Endothelial cell (in vitro differentiated cells): ENCODE data around the gene TMEM63A. TPM values are rescaled to one million over a fixed set of nuclear protein-coding genes. Genes with fewer than 3 reads are reported as not detected.

ENCODE experiments used
- DNase-seq: peaks from one replicate; pipeline ENCODE4 v3.0.0; 2021; ENCODE audit warnings: low spot score
- H3K27ac Mint-ChIP-seq: one replicate; pipeline ENCODE4 v1.8.0; 2021; ENCODE audit warnings: mixed read lengths, inconsistent platforms; ENCODE audit not compliant: unreplicated experiment
- H3K27me3 Mint-ChIP-seq: one replicate; pipeline ENCODE4 v1.8.0; 2021; ENCODE audit warnings: mild to moderate bottlenecking, moderate library complexity, mixed read lengths, inconsistent platforms; ENCODE audit not compliant: unreplicated experiment
- H3K36me3 Mint-ChIP-seq: one replicate; pipeline ENCODE4 v1.8.0; 2021; ENCODE audit warnings: mild to moderate bottlenecking, low read depth, mixed read lengths, inconsistent platforms; ENCODE audit not compliant: unreplicated experiment
- H3K4me1 Mint-ChIP-seq: one replicate; pipeline ENCODE4 v1.8.0; 2021; ENCODE audit warnings: mild to moderate bottlenecking, mixed read lengths, inconsistent platforms; ENCODE audit not compliant: unreplicated experiment
- H3K4me3 Mint-ChIP-seq: one replicate; pipeline ENCODE4 v1.8.0; 2021; ENCODE audit warnings: mild to moderate bottlenecking, mixed read lengths, inconsistent platforms; ENCODE audit not compliant: unreplicated experiment
- H3K9me3 Mint-ChIP-seq: one replicate; pipeline ENCODE4 v1.8.0; 2021; ENCODE audit warnings: mixed read lengths, inconsistent platforms; ENCODE audit not compliant: unreplicated experiment
- total RNA-seq: library from RNA; stranded (reverse); fragmentation: NEBNext Ultra II Directional; extraction: Animal tissue kit (Norgen Biotek cat#: 25700); gene quantifications from one replicate; pipeline ENCODE4 v1.2.1, GENCODE V29; 2021; ENCODE audit not compliant: unreplicated experiment
- TF ChIP-seq, protein P1 (sequence below): fragments of 200-600 bp; sonication (generic); IDR thresholded peaks from one replicate; pipeline ENCODE4 v1.5.0; 2021; ENCODE audit warnings: antibody characterized with exemption; ENCODE audit not compliant: unreplicated experiment

Gene TMEM63A
- total RNA-seq, 1 donor from 2014 or later = 79.9 TPM

DNA sequence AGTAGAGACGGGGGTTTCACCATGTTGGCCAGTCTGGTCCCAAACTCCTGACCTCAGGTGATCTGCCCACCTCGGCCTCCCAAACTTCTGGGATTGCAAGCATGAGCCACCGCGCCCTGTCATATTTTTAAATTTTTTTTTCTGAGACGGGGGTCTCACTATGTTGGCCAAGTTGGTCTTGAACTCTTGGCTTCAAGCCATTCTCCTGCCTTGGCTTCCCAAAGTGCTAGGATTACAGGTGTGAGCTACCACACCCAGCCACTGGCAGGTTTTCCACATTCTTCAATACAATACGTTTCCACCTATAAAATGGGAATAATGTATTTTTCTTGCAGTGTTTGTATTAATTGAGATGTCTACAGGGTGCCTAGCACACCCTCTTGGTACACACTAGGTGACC lies 10.1 kb upstream of the TMEM63A start:
- Mint-ChIP-seq H3K27me3 (peaks cover 6% of the 10 kb centered on the region), H3K36me3 (no peaks in the 10 kb centered on the region), H3K9me3 (no peaks in the 10 kb centered on the region), H3K4me1 (peaks cover 9% of the 10 kb centered on the region), H3K27ac (no peak overlapping the region), H3K4me3 (no peak overlapping the region)
- TF ChIP-seq, protein P1, sequence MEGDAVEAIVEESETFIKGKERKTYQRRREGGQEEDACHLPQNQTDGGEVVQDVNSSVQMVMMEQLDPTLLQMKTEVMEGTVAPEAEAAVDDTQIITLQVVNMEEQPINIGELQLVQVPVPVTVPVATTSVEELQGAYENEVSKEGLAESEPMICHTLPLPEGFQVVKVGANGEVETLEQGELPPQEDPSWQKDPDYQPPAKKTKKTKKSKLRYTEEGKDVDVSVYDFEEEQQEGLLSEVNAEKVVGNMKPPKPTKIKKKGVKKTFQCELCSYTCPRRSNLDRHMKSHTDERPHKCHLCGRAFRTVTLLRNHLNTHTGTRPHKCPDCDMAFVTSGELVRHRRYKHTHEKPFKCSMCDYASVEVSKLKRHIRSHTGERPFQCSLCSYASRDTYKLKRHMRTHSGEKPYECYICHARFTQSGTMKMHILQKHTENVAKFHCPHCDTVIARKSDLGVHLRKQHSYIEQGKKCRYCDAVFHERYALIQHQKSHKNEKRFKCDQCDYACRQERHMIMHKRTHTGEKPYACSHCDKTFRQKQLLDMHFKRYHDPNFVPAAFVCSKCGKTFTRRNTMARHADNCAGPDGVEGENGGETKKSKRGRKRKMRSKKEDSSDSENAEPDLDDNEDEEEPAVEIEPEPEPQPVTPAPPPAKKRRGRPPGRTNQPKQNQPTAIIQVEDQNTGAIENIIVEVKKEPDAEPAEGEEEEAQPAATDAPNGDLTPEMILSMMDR = no peak
- DNase-seq = no peak

DNA sequence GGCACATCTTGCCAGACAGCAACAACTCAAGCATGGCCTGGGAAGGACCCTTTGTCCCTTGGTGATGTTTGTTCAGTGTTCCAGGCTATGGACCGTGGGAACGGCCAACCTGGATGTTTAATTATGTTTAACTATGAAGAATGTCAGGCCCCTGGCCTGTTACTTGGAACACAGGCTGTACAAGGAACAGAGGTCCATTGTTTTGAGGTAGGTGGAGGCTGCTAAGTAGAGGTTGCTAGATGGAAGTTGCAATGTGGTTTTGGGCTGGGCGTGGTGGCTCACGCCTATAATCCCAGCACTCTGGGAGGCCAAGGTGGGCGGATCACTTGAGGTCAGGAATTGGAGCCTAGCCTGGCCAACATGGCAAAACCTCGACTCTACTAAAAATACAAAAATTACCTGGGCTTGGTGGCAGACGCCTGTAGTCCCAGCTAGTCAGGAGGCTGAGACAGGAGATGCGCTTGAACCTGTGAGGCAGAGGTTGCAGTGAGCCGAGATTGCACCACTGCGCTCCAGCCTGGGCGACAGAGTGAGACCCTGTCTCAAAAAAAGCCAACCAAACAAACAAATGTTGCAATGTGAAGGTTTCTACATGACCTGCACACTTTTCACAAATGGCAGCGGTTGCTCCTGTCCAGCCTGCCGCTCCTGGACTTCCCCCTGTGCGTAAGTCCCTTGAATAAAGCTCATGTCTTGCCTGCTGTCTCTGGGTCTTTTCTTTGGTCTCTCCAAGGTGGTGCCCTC lies 9.2 kb upstream of the TMEM63A start:
- Mint-ChIP-seq H3K4me3 (no peak overlapping the region), H3K27me3 (peaks cover 4% of the 10 kb centered on the region), H3K36me3 (no peaks in the 10 kb centered on the region), H3K4me1 (peaks cover under 1% of the 10 kb centered on the region), H3K27ac (no peak overlapping the region), H3K9me3 (no peaks in the 10 kb centered on the region)
- no peak for DNase-seq
- TF ChIP-seq, protein P1 = no peak

DNA sequence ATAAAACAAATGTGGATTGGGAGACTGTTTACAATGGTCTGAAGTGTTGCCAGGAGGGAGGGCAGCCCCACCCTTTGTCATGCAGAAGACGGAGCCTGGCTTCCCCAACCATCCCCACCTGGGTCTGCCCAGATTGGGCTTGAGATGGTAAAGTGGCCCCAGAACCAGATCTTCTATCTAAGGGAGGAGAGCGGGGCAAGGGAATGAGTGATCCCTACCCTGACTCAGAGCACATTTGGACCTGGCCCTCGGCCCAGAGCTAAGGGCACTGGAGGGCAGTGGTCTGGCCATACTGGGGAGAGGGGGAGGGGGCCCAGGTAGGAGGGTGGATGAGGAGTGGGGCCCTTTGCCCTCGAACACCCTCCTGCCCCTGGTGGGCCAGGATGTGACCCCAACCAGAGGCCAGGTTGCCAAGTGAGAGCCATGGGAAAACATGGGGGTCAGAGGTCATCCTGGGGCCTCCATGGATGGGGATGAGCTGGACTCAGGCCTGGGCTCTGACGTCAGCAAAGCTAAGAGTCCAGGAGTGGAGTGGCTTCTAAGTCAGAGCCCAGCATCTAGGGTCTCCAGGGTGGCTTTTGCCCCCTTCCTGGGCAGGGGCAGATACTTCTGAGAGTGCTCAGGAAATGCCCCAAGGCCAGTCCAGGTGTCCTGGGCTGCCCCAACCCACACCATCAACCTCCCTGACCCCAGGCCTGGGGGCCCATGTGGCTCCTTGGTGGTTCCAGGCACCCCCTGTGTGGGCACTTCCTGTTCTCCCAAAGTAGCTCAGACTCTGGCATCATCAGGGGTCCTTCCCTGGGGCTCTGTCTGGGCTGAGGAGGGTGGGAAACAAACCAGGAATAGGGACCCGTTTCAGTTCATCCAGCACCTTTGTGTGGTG lies 8.4 kb upstream of the TMEM63A start:
- TF ChIP-seq, protein P1 = no peak

DNA sequence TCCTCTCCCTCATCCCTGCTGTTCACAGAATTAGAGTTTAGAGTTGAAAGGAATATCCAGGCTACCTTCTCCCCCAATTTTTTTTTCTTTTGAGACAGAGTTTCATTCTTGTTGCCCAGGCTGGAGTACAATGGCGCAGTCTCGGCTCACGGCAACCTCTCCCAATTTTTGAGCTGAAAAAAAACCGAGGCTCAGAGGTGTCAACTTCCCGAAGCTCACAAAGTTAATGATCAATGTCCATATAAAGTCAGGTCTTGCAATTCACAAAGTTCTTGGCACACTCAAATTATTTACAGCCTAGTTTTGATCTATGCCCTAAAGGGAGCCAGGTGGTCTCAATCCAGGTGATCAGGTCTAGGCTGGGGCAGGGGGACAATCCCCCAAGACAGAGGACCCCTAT lies 7.6 kb upstream of the TMEM63A start:
- TF ChIP-seq, protein P1 = no peak
- Mint-ChIP-seq H3K4me1 (no peaks in the 10 kb centered on the region), H3K4me3 (no peak overlapping the region), H3K9me3 (no peaks in the 10 kb centered on the region), H3K36me3 (no peaks in the 10 kb centered on the region), H3K27ac (peak overlapping the region; percentile 20), H3K27me3 (peaks cover 4% of the 10 kb centered on the region)
- no peak for DNase-seq

More for the DNA sequence above, 8.4 kb upstream of the TMEM63A start:
- Mint-ChIP-seq H3K36me3 (no peaks in the 10 kb centered on the region), H3K4me3 (no peak overlapping the region), H3K9me3 (no peaks in the 10 kb centered on the region), H3K27me3 (peaks cover 4% of the 10 kb centered on the region), H3K27ac (peak overlapping the region; percentile 20), H3K4me1 (no peaks in the 10 kb centered on the region)
- DNase-seq = no peak
